Measurements from ENCODE around the gene SUGCT.
"Not testable (repeated sequence)": the region's sequence is repeated elsewhere in the genome, so short reads cannot be mapped to it uniquely, and the experiment has no call there.

DNA sequence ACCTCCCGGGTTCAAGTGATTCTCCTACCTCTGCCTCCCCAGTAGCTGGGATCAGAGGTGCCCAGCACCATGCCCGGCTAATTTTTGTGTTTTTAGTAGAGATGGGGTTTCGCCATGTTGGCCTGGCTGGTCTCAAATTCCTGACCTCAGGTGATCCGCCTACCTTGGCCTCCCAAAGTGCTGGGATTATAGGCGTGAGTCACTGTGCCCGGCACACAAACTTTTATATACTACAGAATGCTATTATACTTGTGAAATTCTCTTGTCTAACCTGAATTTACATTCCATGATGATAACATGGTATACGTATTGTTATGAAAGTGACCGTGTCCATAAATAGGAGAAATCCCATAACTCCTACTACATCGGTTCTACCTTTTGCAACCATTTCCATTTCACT is 17.6 kb upstream of the SUGCT start:
- TF ChIP-seq, protein P1, sequence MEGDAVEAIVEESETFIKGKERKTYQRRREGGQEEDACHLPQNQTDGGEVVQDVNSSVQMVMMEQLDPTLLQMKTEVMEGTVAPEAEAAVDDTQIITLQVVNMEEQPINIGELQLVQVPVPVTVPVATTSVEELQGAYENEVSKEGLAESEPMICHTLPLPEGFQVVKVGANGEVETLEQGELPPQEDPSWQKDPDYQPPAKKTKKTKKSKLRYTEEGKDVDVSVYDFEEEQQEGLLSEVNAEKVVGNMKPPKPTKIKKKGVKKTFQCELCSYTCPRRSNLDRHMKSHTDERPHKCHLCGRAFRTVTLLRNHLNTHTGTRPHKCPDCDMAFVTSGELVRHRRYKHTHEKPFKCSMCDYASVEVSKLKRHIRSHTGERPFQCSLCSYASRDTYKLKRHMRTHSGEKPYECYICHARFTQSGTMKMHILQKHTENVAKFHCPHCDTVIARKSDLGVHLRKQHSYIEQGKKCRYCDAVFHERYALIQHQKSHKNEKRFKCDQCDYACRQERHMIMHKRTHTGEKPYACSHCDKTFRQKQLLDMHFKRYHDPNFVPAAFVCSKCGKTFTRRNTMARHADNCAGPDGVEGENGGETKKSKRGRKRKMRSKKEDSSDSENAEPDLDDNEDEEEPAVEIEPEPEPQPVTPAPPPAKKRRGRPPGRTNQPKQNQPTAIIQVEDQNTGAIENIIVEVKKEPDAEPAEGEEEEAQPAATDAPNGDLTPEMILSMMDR (IDR thresholded peaks at IDR 0.05; ENCODE audit: low read depth, low read length) = not testable (repeated sequence)
- TF ChIP-seq EZH2phosphoT487 (IDR thresholded peaks at IDR 0.05; ENCODE audit: low read depth) = not testable (repeated sequence)
